ENCODE measurements around the gene FAM98A. TPM values are rescaled to one million over a fixed set of nuclear protein-coding genes. Genes with fewer than 3 reads are reported as not detected.

Gene FAM98A
- total RNA-seq, 2 donors from 2014 or later: 38.8 to 46.7 TPM

DNA sequence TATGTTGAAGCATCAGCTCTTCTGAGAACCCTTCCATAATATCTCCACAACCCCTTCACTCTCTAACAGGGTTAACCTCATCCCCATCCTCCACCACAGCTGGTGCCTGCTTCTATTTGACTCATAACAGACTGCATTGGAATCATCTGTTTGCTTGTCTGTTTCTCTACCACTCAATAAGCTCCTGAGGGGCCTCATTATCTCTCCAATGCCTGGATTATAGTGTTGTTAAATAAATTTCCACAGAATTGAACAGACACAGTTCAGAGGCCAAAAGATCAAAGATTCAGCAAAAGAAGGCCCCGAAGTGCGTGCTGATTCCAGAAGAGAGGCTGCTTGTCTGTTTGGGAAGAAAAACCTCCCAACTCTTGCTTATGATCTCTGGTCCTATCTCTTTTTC lies 33.7 kb upstream of the FAM98A start:
- Histone ChIP-seq H3K4me1 (ENCODE audit: control insufficient read depth, insufficient read depth, low read length) (no peaks in the 10 kb centered on the region), H3K36me3 (ENCODE audit: control insufficient read depth, insufficient read depth, low read length) (no peaks in the 10 kb centered on the region), H3K27me3 (ENCODE audit: control insufficient read depth, insufficient read depth, low read length, poor library complexity, severe bottlenecking) (no peaks in the 10 kb centered on the region), H3K27ac (ENCODE audit: low read depth, low read length) (no peak overlapping the region), H3K9me3 (ENCODE audit: control insufficient read depth, low read length) (no peaks in the 10 kb centered on the region), H3K9ac (ENCODE audit: extremely low read depth, low read length, poor library complexity, severe bottlenecking) (no peak overlapping the region), H3K4me3 (ENCODE audit: low read length) (no peak overlapping the region)
- Mint-ChIP-seq H3K4me3 (no peak overlapping the region), H3K27me3 (ENCODE audit: insufficient read depth) (no peaks in the 10 kb centered on the region), H3K36me3 (ENCODE audit: low read depth) (no peaks in the 10 kb centered on the region), H3K4me1 (no peaks in the 10 kb centered on the region), H3K9me3 (no peaks in the 10 kb centered on the region), H3K27ac (no peak overlapping the region)
- DNase-seq: no peak
- TF ChIP-seq, protein P1, sequence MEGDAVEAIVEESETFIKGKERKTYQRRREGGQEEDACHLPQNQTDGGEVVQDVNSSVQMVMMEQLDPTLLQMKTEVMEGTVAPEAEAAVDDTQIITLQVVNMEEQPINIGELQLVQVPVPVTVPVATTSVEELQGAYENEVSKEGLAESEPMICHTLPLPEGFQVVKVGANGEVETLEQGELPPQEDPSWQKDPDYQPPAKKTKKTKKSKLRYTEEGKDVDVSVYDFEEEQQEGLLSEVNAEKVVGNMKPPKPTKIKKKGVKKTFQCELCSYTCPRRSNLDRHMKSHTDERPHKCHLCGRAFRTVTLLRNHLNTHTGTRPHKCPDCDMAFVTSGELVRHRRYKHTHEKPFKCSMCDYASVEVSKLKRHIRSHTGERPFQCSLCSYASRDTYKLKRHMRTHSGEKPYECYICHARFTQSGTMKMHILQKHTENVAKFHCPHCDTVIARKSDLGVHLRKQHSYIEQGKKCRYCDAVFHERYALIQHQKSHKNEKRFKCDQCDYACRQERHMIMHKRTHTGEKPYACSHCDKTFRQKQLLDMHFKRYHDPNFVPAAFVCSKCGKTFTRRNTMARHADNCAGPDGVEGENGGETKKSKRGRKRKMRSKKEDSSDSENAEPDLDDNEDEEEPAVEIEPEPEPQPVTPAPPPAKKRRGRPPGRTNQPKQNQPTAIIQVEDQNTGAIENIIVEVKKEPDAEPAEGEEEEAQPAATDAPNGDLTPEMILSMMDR (conservative IDR thresholded peaks at IDR 0.05): no peak
- 92 to 100% methylated on average over 2 of the region's 2 CpGs for WGBS, 2 experiments (ENCODE audit: insufficient coverage in 1 of 2, insufficient read length in 1 of 2)

DNA sequence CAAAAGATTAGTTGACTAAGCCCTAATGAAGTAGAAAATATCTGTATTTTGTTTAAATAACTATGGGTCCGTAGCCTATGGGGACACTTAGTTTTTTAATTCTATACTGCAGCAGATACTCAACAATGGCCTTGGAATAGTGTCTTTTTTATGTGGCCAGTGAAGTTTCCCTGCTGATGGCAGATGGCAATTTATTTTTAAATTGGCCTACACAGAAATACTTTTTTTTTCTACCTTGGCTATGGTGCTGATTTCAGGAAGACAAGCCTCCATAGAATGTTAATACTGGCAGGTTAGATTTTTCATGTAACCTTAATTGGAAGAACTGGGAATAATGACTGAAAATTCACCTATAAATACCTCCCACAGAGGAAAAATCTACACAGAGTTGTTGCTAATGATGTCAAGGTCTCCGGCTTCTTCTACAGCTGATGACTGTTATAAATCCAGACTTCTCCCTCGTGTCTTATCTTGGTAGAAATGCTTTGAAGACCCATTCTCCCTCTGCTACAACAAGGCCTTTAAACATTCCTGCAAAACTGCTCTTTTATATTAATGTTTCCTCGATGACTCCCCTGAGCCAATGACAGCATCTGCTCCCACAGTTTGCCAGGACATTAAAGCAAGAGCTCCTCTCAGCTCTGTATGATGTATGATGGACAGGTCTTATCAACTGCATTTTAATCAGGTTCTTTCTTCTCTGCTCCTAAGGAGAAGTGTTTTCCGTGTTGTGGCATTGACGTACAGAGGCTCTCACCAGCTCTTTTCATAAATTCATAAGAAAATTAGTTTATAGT lies 29.1 kb upstream of the FAM98A start:
- no peaks in the 10 kb centered on the region for H3K27me3 ChIP-seq (ENCODE audit: control insufficient read depth, insufficient read depth, low read length, poor library complexity, severe bottlenecking)
- no peaks in the 10 kb centered on the region for H3K4me1 ChIP-seq (ENCODE audit: control insufficient read depth, insufficient read depth, low read length)
- no peak overlapping the region for H3K9ac ChIP-seq (ENCODE audit: extremely low read depth, low read length, poor library complexity, severe bottlenecking)
- H3K9me3 ChIP-seq (ENCODE audit: control insufficient read depth, low read length): no peaks in the 10 kb centered on the region
- Mint-ChIP-seq H3K4me1 (no peaks in the 10 kb centered on the region), H3K27ac (no peak overlapping the region), H3K36me3 (ENCODE audit: low read depth) (no peaks in the 10 kb centered on the region), H3K4me3 (no peak overlapping the region), H3K27me3 (ENCODE audit: insufficient read depth) (no peaks in the 10 kb centered on the region), H3K9me3 (no peaks in the 10 kb centered on the region)
- TF ChIP-seq, protein P1 (conservative IDR thresholded peaks at IDR 0.05): no peak
- no peak overlapping the region for H3K27ac ChIP-seq (ENCODE audit: low read depth, low read length)
- H3K4me3 ChIP-seq (ENCODE audit: low read length): no peak overlapping the region
- no peaks in the 10 kb centered on the region for H3K36me3 ChIP-seq (ENCODE audit: control insufficient read depth, insufficient read depth, low read length)
- 96 to 100% methylated on average over 2 to 4 of the region's 6 CpGs for WGBS, 2 experiments (ENCODE audit: insufficient coverage in 1 of 2, insufficient read length in 1 of 2)
- DNase-seq: no peak

DNA sequence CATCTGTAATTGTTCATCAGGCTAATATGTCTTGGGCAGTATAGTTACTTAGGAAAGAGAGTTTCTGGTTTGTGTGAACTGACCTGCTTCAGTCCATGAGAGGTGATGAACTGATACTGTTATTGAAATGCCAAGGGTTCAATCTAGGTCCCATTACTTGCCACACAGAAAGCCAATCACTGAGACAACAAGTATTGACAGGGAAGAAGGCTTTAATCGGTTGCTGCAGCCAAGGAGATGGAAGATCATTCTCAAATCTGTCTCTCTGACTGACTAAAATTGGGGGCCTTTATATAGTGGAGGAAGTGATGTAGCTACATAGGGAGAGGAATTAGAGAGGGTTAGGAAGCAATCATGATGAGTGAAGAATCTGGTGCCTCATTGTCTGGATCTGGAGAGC lies 19.9 kb upstream of the FAM98A start:
- Histone ChIP-seq H3K36me3 (ENCODE audit: control insufficient read depth, insufficient read depth, low read length) (peaks cover 5% of the 10 kb centered on the region), H3K27ac (ENCODE audit: low read depth, low read length) (no peak overlapping the region), H3K9me3 (ENCODE audit: control insufficient read depth, low read length) (peaks cover 50% of the 10 kb centered on the region), H3K27me3 (ENCODE audit: control insufficient read depth, insufficient read depth, low read length, poor library complexity, severe bottlenecking) (no peaks in the 10 kb centered on the region), H3K9ac (ENCODE audit: extremely low read depth, low read length, poor library complexity, severe bottlenecking) (no peak overlapping the region), H3K4me3 (ENCODE audit: low read length) (no peak overlapping the region), H3K4me1 (ENCODE audit: control insufficient read depth, insufficient read depth, low read length) (no peaks in the 10 kb centered on the region)
- H3K36me3 Mint-ChIP-seq (ENCODE audit: low read depth): peaks cover 39% of the 10 kb centered on the region
- no peaks in the 10 kb centered on the region for H3K27me3 Mint-ChIP-seq (ENCODE audit: insufficient read depth)
- TF ChIP-seq, protein P1 (conservative IDR thresholded peaks at IDR 0.05): no peak
- H3K27ac Mint-ChIP-seq: no peak overlapping the region
- no peak overlapping the region for H3K4me3 Mint-ChIP-seq
- DNase-seq: no peak
- H3K4me1 Mint-ChIP-seq: peaks cover 4% of the 10 kb centered on the region
- peaks cover 57% of the 10 kb centered on the region for H3K9me3 Mint-ChIP-seq
- WGBS, 2 experiments (ENCODE audit: insufficient coverage in 1 of 2, insufficient read length in 1 of 2): 90 to 100% methylated on average over 1 of the region's 1 CpG

All from endodermal cell (in vitro differentiated cells).